Muscle layer of colon (tissue), 2 donors: ENCODE results near the gene DIO2.

ENCODE experiments used
- H3K27ac ChIP-seq: one replicate; pipeline ENCODE4 v1.7.0; 2013; ENCODE audit warnings: low read depth, mild to moderate bottlenecking, low read length, moderate library complexity
- H3K27me3 ChIP-seq, 2 donors: one replicate each; pipeline ENCODE4 v1.7.0; 2013; ENCODE audit warnings: low read length in 2 of 2, mild to moderate bottlenecking in 2 of 2; ENCODE audit not compliant: insufficient read depth in 2 of 2, control insufficient read depth in 1 of 2
- H3K36me3 ChIP-seq: one replicate; pipeline ENCODE4 v1.7.0; 2013; ENCODE audit warnings: mild to moderate bottlenecking, low read length; ENCODE audit not compliant: insufficient read depth
- H3K4me1 ChIP-seq: one replicate; pipeline ENCODE4 v1.7.0; 2013; ENCODE audit warnings: mild to moderate bottlenecking, low read length; ENCODE audit not compliant: insufficient read depth
- H3K4me3 ChIP-seq, 2 donors: one replicate each; pipeline ENCODE4 v1.7.0; 2013; ENCODE audit warnings: low read length in 2 of 2, low read depth in 1 of 2, mild to moderate bottlenecking in 1 of 2, moderate library complexity in 1 of 2
- H3K9ac ChIP-seq: one replicate; pipeline ENCODE4 v1.7.0; 2013; ENCODE audit warnings: low read length
- H3K9me3 ChIP-seq: one replicate; pipeline ENCODE4 v1.7.0; 2013; ENCODE audit warnings: mild to moderate bottlenecking, low read length
- donor health status: abdominal sarcoma.
- donor health status: Adenocarcinoma of cecum.

DIO2 gene

GRCh38 chr14:80152763-80153162, 58.5 kb downstream of the DIO2 start:
- Histone ChIP-seq H3K9ac (no peak overlapping the region), H3K4me1 (no peaks in the 10 kb centered on the region), H3K4me3 (no peak overlapping the region), H3K27ac (no peak overlapping the region), H3K36me3 (no peaks in the 10 kb centered on the region), H3K9me3 (no peaks in the 10 kb centered on the region), H3K27me3 (no peaks in the 10 kb centered on the region)

- no peak overlapping the region for H3K27ac ChIP-seq
- no peaks in the 10 kb centered on the region for H3K27me3 ChIP-seq
- H3K4me1 ChIP-seq, result no peaks in the 10 kb centered on the region
- H3K4me3 ChIP-seq, result no peak overlapping the region
- H3K36me3 ChIP-seq, result no peaks in the 10 kb centered on the region
- no peaks in the 10 kb centered on the region for H3K9me3 ChIP-seq
- H3K9ac ChIP-seq, result no peak overlapping the region
Observed at GRCh38 chr14:80152166-80152565, 59.1 kb downstream of the DIO2 start.

- Histone ChIP-seq H3K9me3 (no peaks in the 10 kb centered on the region), H3K9ac (no peak overlapping the region), H3K4me3 (no peak overlapping the region), H3K27me3 (no peaks in the 10 kb centered on the region), H3K27ac (no peak overlapping the region), H3K4me1 (no peaks in the 10 kb centered on the region), H3K36me3 (no peaks in the 10 kb centered on the region)
Observed at GRCh38 chr14:80150301-80150700, 61.0 kb downstream of the DIO2 start.
